MCF 10A (cell line): ENCODE measurements around the gene BAG3. TPM values are rescaled to one million over a fixed set of nuclear protein-coding genes. Genes with fewer than 3 reads are reported as not detected.
A peak's percentile ranks its signal among the peaks of the same experiment; 100 is the strongest.

ENCODE experiments used
- BruUV-seq: library from RNA; stranded (reverse); fragments of 400-500 nt; replicated peaks from 2 replicates; lab custom pipeline; 2021; lab: Mats Ljungman, UMichigan
- CTCF ChIA-PET: fragments of 300-600 bp; sonication (Branson Sonifier 250); formaldehyde crosslinking; extraction: SDS; loops from one replicate; lab custom pipeline; 2021; ENCODE audit warnings: antibody characterized with exemption, inconsistent platforms; lab: Yijun Ruan, JAX
- POLR2A ChIA-PET: fragments of 300-600, 350-650 bp; sonication (Branson Sonifier 250); formaldehyde crosslinking; extraction: SDS; loops from one replicate; lab custom pipeline; 2020; ENCODE audit warnings: antibody characterized with exemption, inconsistent platforms; lab: Yijun Ruan, JAX
- DNase-seq: peaks from one replicate; pipeline ENCODE4 v3.0.0-alpha.2; 2018; ENCODE audit not compliant: unreplicated experiment
- H3K27ac Mint-ChIP-seq: one replicate; pipeline ENCODE4 v1.8.0; 2022; ENCODE audit warnings: mild to moderate bottlenecking, low read depth, mixed read lengths; ENCODE audit not compliant: unreplicated experiment
- H3K27me3 Mint-ChIP-seq: one replicate; pipeline ENCODE4 v1.8.0; 2022; ENCODE audit warnings: mixed read lengths; ENCODE audit not compliant: insufficient read depth, unreplicated experiment
- H3K36me3 Mint-ChIP-seq: one replicate; pipeline ENCODE4 v1.8.0; 2022; ENCODE audit warnings: mild to moderate bottlenecking, moderate library complexity, mixed read lengths; ENCODE audit not compliant: insufficient read depth, unreplicated experiment
- H3K4me1 Mint-ChIP-seq: one replicate; pipeline ENCODE4 v1.8.0; 2022; ENCODE audit warnings: mixed read lengths; ENCODE audit not compliant: insufficient read depth, unreplicated experiment
- H3K4me3 Mint-ChIP-seq: one replicate; pipeline ENCODE4 v1.8.0; 2022; ENCODE audit warnings: mild to moderate bottlenecking, moderate library complexity, mixed read lengths; ENCODE audit not compliant: unreplicated experiment
- H3K9me3 Mint-ChIP-seq: one replicate; pipeline ENCODE4 v1.8.0; 2022; ENCODE audit warnings: mixed read lengths; ENCODE audit not compliant: unreplicated experiment
- CTCF ChIP-seq: fragments of 200-600 bp; IDR thresholded peaks from one replicate; pipeline ENCODE4 v1.8.0; 2022; ENCODE audit warnings: antibody characterized with exemption, mild to moderate bottlenecking; ENCODE audit not compliant: unreplicated experiment
- intact Hi-C: fragments of 100-400 bp; cut with micrococcal nuclease; formaldehyde crosslinking; loops from 2 replicates; pipeline ENCODE4 v1.14.1; 2022
- total RNA-seq: library from RNA; stranded (reverse); gene quantifications from 2 replicates; pipeline ENCODE4 v1.2.3, GENCODE V29; 2022

BAG3 gene
- total RNA-seq, 1 experiment from 2014 or later: 53.7 TPM

GRCh38 chr10:119675483-119676170 is 24.4 kb downstream of the BAG3 start:
- no peaks in the 10 kb centered on the region for H3K9me3 Mint-ChIP-seq
- TF ChIP-seq CTCF: no peak
- ChIA-PET POLR2A (interaction anchor here (1.1 to 22.3 kb wide), 6 partner anchors 8 to 197 kb away, joined by 3 to 752 read pairs (median 6); partner anchors contain the start of genes BAG3, INPP5F and MCMBP), CTCF (interaction anchor here (0.6 to 1.4 kb wide), 4 partner anchors 11 to 75 kb away, joined by 3 to 4 read pairs (median 3); partner anchors contain the start of gene INPP5F)
- H3K27ac Mint-ChIP-seq: no peak overlapping the region
- peaks cover 15% of the 10 kb centered on the region for H3K4me1 Mint-ChIP-seq
- DNase-seq: no peak
- no peak overlapping the region for H3K4me3 Mint-ChIP-seq
- no peaks in the 10 kb centered on the region for H3K27me3 Mint-ChIP-seq
- intact Hi-C loops: no loop called here
- H3K36me3 Mint-ChIP-seq: peaks cover 80% of the 10 kb centered on the region
- BruUV-seq: no TSS peak

GRCh38 chr10:119677126-119677525 is 25.9 kb downstream of the BAG3 start:
- intact Hi-C loops: no loop called here
- no peak overlapping the region for H3K27ac Mint-ChIP-seq

GRCh38 chr10:119677904-119678755 is 26.9 kb downstream of the BAG3 start:
- Mint-ChIP-seq H3K9me3 (no peaks in the 10 kb centered on the region), H3K27me3 (no peaks in the 10 kb centered on the region), H3K4me3 (no peak overlapping the region), H3K36me3 (peaks cover 62% of the 10 kb centered on the region), H3K4me1 (peaks cover 29% of the 10 kb centered on the region), H3K27ac (peak overlapping the region; percentile 92)
- BruUV-seq: no TSS peak
- no peak for TF ChIP-seq CTCF
- ChIA-PET POLR2A (interaction anchor here (0.9 to 22.3 kb wide), 4 partner anchors 11 to 59 kb away, joined by 4 to 752 read pairs (median 88); partner anchors contain the start of genes BAG3 and INPP5F), CTCF (interaction anchor here (0.6 to 2.0 kb wide), 3 partner anchors 19 to 747 kb away, joined by 3 to 4 read pairs (median 4); no protein-coding TSS in a partner anchor)
- peak; percentile 40 for DNase-seq
- intact Hi-C loops: no loop called here

More at GRCh38 chr10:119677126-119677525, 25.9 kb downstream of the BAG3 start:
- Mint-ChIP-seq H3K27me3 (no peaks in the 10 kb centered on the region), H3K36me3 (peaks cover 69% of the 10 kb centered on the region), H3K9me3 (no peaks in the 10 kb centered on the region), H3K4me1 (peaks cover 30% of the 10 kb centered on the region), H3K4me3 (no peak overlapping the region)
- ChIA-PET POLR2A (interaction anchor here (4.6 to 22.3 kb wide), 3 partner anchors 10 to 50 kb away, joined by 61 to 752 read pairs (median 116); partner anchors contain the start of genes BAG3 and INPP5F), CTCF (interaction anchor here (1.0 to 2.0 kb wide), 3 partner anchors 9 to 69 kb away, joined by 3 to 4 read pairs (median 3); no protein-coding TSS in a partner anchor)
- TSS peak; percentile 56 for BruUV-seq
- DNase-seq: no peak
- TF ChIP-seq CTCF: no peak
